Activated T-cell treated with anti-CD3 and anti-CD28 coated beads for 1 hour (primary cell): Measurements from ENCODE around the gene ANAPC2.
A peak's percentile ranks its signal among the peaks of the same experiment; 100 is the strongest.
"Not testable (repeated sequence)": the region's sequence is repeated elsewhere in the genome, so short reads cannot be mapped to it uniquely, and the experiment has no call there.

Experiments used
- DNase-seq: peaks from one replicate; pipeline ENCODE4 v3.0.0-alpha.2; 2020; ENCODE audit warnings: low read depth

ANAPC2 gene

DNA sequence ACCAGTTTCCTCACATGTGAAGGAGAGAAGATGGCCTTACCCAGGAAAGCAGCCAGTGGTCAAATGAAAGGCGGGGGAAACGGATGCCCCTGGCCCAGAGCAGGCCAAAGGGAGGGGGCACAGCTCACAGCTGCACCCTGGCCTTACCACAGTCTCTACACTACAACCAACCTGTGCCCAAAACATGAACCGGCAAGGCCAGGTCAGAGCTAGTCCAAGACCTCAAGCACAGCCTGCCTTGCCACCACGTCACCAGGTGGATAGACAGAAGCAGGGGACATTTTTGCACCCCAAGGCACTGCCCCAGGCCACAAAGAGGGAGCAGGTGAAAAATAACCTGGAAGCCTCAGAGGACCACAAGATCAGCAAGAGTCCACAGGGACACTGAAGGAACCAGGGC is 44.9 kb downstream of the ANAPC2 start:
- no peak for DNase-seq

DNA sequence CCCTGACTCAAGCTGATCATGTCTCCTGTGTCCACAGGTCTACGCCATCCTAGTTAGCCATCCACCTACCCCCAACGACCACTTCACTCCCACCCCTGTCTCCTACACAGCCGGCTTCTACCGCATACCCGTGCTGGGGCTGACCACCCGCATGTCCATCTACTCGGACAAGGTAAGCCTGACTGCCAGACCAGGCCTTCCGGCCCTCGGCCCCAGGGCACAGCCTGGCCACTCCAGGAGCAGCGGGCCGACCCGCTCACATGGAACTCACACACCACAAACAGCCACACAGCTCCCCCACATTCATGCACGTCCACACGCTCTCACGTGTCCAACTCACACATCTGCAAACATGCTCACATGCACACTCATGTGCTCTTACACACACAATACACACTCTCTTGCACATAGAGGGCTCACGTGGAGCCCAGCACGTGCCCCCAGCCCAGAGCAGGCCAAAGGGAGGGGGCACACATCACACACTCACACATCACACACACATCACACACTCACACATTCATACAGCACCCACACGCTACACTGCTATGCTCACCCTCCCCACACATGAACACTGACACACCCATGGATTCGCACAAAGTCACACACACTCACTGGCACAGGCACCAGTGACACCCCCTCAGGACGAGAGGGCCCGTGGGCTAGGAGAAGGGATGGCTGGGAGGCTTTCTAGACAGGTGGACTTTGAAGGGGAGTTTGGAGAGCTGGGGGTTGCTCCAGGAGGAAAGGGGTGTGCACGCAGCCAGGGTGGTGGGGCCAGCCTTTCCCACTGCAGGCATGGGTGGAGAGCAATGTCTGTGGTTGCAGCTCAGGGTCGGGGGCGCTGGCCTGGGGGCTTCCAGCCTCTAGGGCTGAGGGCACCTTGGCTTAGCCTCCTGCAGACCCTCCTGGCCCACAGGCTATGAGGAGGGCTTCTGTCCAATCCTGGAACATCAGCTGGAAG is 46.1 kb downstream of the ANAPC2 start:
- DNase-seq: no peak

DNA sequence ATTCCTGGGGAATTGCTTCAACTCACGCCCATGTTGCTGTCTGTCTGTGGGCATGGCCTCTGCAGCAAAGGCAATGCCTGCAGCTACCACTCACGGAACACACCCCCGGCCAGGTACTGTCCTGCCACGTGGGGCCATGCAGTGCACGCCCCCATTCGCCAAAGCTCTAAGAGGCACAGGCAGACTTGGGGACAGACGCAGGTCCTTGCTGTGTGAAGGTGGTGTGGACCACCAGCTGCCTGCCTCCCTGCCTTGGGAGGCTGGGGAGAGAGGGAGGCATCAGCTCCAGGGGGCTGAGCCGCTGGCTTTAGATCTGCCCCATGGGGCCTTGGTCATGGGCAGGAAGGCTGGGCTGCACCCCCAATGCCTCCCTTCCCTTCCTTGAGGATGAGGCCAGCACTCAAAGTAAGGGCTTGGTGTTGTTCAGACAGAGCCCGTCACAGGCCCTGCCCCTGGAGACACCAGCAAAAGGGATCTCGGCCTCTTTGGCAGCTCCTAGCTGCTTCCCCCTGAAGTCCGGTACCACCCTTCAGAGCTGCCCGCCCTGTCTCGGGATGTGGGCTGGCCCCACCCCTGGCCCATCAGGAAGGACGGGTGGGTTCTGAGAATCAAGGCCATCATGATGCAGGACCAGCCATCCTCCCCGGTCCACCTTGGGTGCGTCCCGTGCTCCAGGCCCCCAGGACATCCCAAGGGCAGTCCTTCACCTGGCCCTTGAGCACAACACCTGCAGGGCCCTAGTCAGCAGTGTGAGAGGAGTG is 47.1 kb downstream of the ANAPC2 start:
- no peak for DNase-seq

DNA sequence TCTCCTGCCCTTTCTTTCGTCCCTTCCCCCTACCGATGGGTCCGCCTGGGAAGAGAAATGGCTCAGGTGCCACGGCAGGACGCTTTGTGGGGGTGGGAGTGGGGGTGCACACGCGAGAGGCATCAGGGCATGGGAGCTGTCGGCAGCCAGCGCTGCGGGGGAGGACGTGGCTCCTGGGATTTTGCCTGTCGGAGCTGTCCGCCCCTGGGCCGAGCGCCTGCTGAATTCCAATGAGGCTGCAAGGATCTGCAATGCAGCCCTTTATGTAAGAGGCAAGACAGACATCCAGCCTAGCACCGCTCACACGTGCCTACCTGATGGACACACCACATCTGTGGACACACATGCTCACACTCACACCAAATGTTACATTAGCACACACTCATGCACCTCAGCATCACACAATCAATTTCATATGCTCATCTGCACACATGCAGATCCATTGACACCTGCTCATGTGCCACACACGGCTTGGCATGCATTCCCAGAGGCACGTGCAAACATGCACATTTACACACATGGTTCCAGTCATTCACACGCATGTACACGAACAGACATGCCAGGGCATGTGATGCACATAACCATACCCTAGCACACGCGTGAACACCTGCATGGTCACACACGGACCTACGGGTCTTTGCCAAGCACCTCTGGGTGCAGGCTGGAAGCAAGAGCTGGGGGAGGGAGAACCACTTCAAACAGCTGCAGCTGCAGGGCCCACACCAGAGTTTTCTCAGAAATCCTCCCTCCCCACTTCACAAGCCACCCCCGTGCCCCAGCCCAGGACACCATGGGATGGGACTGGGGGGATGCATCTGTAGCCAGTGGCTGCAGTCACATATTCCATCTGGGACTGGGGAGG is 48.0 kb downstream of the ANAPC2 start:
- DNase-seq: no peak

DNA sequence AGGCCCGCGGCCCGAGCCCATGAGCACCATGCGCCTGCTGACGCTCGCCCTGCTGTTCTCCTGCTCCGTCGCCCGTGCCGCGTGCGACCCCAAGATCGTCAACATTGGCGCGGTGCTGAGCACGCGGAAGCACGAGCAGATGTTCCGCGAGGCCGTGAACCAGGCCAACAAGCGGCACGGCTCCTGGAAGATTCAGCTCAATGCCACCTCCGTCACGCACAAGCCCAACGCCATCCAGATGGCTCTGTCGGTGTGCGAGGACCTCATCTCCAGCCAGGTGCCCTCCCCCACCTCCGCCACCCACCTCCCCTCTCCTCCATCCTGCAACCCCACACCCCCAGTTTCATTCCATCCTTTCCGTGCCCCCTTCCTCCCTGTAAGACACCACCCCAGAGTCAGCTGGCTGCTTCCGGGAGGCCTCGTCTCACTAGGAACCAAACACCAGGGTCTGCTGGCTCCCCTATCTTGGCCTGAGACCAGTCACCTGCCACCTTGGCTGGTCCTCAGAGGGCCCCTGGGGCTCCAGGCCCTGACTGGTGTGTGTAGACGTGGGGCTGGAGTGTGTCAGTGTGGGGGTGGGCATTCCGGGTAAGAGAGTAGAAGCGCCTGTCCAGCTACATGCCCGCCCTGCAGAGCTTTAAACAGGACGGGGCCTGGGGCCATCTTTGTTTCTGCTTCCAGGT is 48.8 kb downstream of the ANAPC2 start:
- DNase-seq: no peak

DNA sequence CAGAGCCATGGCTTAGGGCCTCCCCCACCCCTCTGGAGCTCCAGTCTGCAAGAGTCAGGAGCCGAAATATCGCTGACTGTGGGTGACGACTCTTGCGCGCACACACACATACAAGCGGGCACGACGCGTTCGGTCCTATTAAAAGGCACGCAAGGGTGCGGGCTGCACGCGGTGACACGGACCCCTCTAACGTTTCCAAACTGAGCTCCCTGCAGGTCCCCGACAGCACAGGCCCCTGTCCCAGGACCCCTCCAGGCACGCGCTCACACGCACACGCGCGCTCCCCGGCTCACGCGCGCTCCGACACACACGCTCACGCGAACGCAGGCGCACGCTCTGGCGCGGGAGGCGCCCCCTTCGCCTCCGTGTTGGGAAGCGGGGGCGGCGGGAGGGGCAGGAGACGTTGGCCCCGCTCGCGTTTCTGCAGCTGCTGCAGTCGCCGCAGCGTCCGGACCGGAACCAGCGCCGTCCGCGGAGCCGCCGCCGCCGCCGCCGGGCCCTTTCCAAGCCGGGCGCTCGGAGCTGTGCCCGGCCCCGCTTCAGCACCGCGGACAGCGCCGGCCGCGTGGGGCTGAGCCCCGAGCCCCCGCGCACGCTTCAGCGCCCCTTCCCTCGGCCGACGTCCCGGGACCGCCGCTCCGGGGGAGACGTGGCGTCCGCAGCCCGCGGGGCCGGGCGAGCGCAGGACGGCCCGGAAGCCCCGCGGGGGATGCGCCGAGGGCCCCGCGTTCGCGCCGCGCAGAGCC is 49.5 kb downstream of the ANAPC2 start, which contains the start of gene GRIN1:
Gene GRIN1, plus strand, starts transcription at position 433 of the 746 bp plus-strand sequence. CDS start 333 bp downstream, outside the sequence.
- no peak for DNase-seq

DNA sequence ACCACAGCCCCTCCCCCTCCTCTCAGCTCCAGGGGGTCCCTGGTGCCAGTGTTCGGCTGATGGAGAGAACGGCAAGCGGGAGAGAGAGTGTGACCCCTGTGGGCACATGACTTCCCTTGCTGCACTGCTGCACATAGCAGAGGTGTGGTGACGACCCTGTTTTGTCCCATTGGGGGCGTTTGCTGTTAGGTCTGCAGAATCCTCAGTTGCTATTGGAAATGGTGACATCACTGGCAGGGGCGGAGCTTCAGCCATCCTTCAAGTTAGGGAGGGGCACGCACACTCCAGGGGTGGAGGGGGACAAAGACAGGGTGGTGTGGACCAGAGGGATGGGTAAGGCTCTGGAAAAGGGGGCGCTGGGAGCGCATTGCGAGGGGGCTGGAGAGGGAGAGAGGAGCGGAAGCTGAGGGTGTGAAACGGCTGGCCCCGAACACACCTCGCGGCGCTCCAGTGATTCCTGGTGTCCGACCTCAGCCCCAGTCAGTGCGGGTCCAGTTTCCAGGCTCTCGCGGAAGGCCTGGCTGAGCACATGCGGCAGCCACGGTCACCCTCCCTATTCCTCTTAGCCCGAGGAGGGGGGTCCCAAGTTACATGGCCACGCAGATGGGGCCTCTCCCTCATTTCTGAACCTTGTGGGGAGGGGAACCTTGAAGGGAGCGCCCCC is 50.2 kb downstream of the ANAPC2 start:
- DNase-seq: no peak

DNA sequence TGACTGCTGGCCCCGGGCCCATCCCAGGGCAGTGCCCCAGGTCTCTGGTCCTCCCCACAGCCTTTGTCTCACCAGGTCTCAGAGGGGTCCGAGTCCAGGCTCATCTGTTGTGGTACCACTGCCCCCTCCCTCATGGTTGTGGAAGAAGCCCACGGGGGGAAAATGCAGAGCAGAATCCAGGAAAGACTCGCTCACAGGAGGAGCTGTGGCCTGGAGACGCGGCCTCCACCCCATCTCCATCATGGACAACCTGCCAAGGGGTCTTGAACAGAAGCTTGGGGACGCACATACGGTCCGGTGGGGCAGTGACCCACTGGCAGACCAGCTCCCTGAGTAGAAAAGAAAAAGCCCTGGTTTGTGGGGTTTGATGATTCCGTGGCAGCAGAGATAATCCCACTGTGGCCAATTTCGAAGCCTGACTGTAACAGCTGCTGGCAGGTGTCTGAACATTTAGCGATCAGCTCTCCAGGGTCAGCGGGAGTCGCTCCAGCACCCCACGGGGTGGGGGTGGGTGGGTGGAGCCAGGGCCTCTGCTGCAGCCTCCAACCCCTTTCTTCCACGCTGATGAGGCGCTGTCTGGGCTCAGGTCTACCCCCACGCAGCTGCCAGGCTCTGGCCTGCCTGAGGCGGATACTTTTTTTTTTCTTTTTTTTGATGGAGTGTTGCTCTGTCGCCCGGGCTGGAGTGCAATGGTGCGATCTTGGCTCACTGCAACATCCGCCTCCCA is 51.3 kb downstream of the ANAPC2 start:
- no peak for DNase-seq

DNA sequence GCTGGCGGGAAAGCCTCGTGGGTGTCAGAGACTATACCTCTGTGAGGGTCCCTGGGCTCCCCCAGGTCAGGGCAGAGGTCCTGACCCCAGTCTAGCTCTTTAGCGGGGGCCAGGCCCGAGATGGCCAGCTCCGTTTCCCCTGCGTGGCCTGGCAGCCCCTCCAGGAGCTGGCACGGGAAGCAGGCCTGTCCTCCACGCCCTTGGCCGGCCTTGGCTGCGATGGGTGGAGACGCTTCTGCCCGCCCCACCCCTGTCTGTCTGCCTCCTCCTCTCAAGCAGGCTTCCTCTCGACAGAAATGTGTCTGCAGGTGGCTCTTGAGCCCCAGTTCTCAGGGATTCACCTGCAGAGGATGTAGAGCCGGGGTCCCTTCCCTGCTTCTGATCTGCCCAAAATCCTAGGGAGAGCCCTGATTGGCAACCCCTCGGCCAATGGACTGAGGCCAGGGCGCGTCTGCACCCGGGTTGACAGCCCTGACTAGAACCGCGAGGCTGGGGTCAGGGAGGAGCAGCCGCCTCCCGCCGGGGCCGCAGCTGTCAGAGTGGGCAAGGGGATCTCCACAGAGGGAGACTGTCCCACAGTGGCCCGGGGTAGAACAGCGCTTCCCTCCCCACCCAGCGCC is 52.0 kb downstream of the ANAPC2 start:
- no peak for DNase-seq

DNA sequence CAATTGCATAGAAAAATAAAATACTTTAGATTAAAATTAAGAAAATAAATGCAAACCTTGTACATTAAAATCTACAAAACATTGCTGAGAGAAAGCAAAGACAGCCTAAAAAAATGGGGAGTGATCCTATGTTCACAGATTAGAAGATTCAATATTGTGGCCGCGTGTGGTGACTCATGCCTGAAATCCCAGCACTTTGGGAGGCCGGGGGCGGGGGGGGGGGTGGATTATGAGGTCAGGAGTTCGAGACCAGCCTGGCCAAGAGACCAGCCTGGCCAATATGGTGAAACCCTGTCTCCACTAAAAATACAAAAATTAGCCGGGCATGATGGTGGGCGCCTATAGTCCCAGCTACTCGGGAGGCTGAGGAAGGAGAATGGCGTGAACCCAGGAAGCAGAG is 53.2 kb downstream of the ANAPC2 start:
- DNase-seq: not testable (repeated sequence)

DNA sequence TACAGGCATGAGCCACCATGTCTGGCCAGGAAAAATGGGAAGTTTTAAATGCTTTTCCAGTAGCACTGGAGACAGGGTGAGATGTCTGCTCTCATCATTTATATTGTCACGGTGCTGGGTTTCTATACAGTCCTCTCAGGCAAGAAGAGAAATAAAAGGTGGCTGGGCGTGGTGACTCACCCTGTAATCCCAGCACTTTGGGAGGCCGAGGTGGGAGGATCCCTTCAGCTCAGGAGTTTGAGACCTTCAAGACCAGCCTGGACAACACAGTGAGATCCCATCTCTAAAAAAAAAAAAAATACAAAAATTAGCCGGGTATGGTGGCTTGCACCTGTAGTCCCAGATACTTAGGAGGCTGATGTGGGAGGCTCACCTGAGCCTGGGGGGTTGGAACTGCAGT is 54.2 kb downstream of the ANAPC2 start:
- no peak for DNase-seq

DNA sequence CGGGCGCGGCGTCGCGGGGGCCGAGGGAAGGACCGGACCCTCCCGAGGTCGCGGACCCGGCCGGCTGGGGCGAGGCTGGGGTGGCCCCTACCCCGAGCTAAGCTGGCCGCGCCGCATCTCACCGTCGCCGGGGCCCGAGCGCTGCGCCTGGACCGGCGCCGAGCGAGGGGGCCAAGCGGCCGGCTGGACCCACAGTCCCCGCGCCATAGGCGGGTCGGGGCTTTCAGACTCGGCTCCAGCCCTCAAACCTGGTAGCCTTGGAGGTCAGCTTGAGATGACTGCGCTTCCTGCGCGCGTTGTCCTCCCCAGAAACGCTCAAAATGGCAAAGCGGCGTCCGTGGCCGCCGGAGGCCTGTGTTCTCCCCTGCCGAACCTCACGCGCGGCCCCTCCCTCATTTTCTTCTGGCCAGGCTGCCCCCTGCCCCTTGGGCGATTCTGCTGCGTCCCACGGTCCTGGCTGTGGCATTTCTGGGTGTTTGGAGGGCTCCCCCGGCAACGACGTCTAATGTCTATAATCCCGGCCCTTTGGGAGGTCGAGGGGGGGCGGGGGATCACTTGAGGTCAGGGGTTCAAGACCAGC is 58.1 kb downstream of the ANAPC2 start:
- DNase-seq: no peak

DNA sequence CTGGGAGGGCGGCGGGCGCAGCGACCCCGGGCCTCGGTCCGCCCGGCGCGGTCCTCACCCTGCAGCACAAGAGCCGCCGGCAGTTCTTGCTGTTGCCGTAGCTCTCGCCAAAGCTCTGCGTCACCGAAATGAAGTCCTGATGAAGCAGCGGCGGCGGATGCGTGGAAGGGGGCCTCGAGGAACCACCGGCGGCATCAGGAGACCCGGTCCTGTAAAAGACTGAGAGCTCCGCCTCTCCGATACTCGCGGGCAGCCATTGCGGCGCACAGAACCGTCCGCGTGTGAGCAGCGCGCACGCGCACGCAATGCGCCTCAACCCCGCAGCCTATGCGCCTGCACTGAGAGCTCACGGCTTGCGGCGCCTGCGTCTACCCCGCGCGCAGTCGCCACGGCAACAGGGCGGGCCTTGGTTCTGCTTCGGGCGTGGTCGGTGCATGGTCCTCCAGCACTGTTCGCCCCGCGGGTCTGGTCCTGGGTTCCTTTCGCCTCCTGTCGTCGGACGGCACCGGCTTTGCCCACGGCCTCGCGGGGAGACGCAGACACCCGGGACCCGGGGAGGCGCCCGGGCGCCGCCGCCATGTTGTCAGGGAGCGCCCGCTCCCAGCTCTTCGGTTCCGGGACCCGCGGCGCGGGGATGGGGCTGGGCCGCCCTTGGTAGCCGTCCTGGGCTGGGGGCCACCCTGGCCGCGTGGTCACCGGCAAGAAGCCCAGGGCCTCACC is 58.7 kb downstream of the ANAPC2 start:
- DNase-seq: peak; percentile 78

DNA sequence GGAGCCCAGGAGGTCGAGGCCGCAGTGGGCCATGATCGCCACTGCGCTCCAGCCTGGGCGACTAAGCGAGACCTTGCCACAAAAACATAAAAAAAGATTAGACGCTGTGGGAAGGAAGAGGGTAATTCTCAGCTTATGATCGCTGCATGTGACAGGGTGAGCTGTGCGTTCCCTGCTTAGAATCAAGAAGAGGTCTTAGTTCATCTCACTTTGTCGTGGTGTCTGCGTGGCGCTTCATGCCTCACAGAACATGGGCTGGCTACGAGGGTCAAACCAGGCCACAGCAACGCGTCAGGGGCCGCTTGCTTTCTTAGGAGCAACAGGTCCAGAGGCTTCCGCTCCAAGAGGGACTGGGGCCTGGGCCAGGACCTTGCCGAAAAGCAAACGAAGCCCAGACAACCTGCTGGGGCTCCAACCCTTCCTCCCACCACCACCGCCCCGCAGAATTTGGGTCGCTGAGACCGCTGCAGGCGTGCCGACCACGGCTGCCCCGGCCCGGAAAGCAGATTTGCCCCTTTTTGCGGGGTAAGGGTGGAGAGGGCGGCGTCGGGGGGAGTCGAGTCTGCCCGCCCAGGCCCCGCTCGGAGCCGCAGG is 59.4 kb downstream of the ANAPC2 start:
- no peak for DNase-seq

DNA sequence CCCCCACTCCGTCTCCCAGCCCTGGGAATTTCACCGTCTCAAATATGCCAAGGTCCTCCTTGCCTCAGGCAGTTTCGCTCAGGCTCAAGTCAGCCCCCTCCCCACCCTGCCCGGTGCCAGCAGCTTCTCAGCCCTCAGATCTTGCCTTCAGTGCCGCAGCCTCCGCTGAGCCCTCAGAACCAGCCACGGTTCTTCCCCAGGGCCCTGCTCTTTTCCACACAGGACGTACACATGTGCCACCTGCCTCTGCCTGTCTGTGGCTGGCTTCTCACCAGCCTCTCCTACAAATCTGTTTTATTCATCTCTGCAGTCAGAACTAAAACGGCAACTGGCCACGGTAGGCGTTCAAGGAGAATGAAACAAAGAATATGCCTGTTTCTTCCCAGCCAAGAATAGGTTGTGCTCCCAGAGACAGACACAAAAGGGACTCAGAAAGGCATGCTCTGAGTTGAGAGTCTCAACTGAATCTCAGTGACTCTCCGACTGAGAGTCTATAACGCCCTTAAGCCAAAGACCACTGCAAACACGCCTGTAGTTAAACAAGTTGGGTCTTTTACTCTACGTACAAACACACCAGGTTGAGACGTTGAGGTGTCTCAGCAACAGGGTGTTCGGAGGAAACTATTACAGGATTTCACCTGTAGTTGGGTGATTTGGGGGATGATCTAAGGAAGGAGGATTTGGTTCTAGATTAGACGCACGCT is 60.0 kb downstream of the ANAPC2 start:
- no peak for DNase-seq

DNA sequence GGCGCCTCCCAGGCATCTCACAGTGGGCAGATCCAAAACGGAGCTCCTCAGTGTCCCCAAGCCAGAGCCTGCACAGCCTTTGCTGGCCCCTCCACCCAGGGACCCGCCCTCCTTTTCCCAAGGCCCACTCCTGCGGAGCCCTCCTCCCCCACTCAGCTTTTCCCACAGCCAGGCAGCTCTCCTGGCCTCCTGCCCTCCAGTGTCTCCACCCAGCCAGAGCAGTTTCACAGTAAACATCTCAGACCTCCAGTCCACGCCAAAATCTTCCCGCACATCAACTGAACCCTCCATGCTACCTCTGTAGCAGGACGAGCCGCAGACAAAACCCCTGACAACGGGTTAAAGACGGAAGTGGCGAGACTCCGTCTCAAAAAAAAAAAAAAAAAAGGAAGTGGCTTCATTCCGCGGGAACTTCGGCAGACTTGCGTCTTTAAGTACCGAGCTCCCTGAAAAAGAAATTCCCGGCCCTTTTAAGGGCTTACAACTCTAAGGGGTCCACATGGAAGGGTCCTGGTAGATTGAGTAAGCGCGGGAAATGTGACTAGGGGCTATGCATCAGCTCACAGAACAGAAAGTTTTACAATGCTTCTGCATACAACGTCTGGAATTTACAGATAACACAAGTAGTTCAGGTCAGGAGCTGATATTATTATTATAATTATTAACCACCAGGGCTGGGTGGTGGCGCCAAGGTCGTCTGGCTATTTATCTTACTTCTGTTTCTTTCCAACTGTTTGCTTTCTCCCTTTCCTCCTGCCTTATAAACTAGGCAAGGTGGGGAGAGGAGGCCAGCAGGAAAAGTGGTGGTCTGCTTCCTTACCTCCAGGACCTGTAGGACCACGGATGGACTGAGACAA is 60.8 kb downstream of the ANAPC2 start:
- no peak for DNase-seq
